Measurements from ENCODE around the gene BAHD1.

DNA sequence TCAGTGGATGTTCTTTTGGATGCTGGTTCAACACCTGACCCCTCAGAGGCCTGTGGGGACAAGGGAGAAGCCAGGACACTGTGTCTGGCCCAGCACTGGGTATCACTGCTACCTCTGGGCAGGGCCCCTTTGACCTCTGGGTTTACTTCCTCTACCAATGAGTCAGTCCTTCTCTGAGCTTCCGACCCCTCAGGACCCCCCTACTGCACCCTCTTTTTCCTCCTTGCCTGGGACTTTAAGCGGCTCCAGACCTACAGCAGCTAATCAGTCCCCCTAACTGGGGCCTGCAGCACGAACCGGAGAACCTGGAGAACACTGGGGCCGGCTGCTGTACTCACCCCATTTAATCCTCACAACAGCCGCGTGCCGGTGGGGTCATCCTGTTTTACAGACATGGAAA is 33.8 kb downstream of the BAHD1 start:
- TF ChIP-seq EZH2 (optimal IDR thresholded peaks at IDR 0.05; ENCODE audit: low read depth, low read length) (no peak), EZH2phosphoT487 (IDR thresholded peaks at IDR 0.05; ENCODE audit: low read length) (no peak)
- TF ChIP-seq, protein P1, sequence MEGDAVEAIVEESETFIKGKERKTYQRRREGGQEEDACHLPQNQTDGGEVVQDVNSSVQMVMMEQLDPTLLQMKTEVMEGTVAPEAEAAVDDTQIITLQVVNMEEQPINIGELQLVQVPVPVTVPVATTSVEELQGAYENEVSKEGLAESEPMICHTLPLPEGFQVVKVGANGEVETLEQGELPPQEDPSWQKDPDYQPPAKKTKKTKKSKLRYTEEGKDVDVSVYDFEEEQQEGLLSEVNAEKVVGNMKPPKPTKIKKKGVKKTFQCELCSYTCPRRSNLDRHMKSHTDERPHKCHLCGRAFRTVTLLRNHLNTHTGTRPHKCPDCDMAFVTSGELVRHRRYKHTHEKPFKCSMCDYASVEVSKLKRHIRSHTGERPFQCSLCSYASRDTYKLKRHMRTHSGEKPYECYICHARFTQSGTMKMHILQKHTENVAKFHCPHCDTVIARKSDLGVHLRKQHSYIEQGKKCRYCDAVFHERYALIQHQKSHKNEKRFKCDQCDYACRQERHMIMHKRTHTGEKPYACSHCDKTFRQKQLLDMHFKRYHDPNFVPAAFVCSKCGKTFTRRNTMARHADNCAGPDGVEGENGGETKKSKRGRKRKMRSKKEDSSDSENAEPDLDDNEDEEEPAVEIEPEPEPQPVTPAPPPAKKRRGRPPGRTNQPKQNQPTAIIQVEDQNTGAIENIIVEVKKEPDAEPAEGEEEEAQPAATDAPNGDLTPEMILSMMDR (IDR thresholded peaks at IDR 0.05; ENCODE audit: low read length), result no peak
